Measurements from ENCODE around the gene AGTRAP.

DNA sequence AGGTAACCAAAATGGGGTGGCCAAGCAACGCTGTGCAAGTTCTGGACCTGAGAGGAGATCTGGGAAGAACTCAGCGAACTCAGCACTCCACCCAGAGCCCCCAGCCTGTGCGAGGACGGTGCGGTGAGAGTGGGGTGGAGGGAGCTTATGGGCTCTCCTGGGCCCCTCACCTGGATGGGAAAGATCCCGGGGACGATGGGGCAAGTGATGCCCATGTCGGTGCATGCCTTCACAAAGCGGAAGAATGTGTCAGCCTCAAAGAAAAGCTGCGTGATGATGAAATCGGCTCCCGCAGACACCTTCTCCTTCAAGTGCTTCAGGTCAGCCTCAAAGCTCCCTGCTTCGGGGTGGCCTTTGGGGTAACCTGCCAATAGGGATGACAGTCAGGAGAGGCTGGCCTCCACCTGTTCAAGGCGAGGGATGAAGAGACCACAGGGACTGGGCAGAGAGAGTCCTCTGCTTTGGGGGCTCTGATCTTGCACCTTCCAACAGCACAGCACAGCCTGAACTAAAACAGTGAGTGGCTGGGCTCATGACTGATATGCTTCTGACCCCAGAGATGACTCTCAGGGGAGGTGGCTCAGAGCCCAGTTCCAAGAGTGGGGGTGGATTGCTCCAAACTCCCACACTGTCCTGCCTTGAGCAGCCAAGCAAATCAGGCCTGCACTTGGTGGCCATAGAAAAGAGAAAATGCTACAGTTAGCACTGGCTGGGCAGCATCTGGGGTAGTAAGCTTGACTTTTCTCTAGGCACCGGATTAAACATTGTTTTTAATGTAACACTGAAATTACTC is 60.3 kb downstream of the AGTRAP start:
- TF ChIP-seq, protein P1, sequence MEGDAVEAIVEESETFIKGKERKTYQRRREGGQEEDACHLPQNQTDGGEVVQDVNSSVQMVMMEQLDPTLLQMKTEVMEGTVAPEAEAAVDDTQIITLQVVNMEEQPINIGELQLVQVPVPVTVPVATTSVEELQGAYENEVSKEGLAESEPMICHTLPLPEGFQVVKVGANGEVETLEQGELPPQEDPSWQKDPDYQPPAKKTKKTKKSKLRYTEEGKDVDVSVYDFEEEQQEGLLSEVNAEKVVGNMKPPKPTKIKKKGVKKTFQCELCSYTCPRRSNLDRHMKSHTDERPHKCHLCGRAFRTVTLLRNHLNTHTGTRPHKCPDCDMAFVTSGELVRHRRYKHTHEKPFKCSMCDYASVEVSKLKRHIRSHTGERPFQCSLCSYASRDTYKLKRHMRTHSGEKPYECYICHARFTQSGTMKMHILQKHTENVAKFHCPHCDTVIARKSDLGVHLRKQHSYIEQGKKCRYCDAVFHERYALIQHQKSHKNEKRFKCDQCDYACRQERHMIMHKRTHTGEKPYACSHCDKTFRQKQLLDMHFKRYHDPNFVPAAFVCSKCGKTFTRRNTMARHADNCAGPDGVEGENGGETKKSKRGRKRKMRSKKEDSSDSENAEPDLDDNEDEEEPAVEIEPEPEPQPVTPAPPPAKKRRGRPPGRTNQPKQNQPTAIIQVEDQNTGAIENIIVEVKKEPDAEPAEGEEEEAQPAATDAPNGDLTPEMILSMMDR (IDR thresholded peaks at IDR 0.05; ENCODE audit: extremely low read depth in 1 of 2, insufficient read depth in 1 of 2, low read depth in 1 of 2, low read length in 2 of 2), result no peak
- TF ChIP-seq POLR2AphosphoS5 (IDR thresholded peaks at IDR 0.05; ENCODE audit: insufficient read depth, low read depth, low read length), result no peak
- TF ChIP-seq, protein P2, sequence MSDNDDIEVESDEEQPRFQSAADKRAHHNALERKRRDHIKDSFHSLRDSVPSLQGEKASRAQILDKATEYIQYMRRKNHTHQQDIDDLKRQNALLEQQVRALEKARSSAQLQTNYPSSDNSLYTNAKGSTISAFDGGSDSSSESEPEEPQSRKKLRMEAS (IDR thresholded peaks at IDR 0.05; ENCODE audit: insufficient read depth, insufficient read length), result no peak
